GM12874 (cell line): ENCODE results near the gene ACOT13.

Experiments
- TF ChIP-seq, protein P1 (sequence below): IDR thresholded peaks from 2 replicates; pipeline ENCODE4 v1.5.1; 2011; ENCODE audit warnings: low read depth, mild to moderate bottlenecking, control low read depth, low read length, moderate library complexity; ENCODE audit not compliant: insufficient read depth

The ACOT13 gene

DNA sequence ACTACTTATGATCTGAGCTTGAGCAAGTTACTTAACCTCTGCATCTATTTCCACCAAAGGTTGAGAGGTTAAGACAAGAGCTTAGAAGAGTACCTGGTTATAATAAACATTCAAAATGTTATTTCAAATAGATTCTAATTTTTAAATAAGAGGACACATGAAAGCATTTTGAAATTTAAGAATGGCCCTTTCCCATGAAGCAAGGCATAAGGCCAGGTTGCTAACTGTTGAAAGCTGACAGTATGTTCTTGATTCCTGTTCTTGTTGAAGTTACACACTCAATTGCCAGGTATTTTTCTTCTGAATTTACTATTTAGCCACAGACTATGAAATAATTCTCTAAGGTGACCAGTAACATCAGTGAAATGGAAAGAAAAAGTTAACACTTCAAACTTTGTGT lies 37.6 kb downstream of the ACOT13 start:
- TF ChIP-seq, protein P1, sequence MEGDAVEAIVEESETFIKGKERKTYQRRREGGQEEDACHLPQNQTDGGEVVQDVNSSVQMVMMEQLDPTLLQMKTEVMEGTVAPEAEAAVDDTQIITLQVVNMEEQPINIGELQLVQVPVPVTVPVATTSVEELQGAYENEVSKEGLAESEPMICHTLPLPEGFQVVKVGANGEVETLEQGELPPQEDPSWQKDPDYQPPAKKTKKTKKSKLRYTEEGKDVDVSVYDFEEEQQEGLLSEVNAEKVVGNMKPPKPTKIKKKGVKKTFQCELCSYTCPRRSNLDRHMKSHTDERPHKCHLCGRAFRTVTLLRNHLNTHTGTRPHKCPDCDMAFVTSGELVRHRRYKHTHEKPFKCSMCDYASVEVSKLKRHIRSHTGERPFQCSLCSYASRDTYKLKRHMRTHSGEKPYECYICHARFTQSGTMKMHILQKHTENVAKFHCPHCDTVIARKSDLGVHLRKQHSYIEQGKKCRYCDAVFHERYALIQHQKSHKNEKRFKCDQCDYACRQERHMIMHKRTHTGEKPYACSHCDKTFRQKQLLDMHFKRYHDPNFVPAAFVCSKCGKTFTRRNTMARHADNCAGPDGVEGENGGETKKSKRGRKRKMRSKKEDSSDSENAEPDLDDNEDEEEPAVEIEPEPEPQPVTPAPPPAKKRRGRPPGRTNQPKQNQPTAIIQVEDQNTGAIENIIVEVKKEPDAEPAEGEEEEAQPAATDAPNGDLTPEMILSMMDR, result no peak

DNA sequence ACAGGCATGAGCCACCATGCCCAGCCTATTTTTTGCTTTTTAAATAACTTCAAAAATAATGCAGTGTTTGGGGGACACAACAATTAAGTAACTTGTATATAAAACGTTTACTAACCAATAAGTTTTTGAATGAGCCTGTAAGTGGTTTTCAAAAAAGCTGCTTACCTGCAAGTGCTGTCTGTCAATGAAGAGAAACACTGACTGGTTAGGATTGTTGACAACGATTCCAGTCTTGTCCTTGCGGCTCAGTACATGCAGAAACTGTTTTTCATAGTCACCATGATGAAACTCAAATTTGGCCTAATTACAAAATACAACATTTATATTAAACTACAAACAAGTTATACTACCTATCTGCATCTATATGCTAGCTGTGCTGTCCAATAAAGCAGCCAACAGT lies 41.7 kb downstream of the ACOT13 start:
- TF ChIP-seq, protein P1, result no peak

DNA sequence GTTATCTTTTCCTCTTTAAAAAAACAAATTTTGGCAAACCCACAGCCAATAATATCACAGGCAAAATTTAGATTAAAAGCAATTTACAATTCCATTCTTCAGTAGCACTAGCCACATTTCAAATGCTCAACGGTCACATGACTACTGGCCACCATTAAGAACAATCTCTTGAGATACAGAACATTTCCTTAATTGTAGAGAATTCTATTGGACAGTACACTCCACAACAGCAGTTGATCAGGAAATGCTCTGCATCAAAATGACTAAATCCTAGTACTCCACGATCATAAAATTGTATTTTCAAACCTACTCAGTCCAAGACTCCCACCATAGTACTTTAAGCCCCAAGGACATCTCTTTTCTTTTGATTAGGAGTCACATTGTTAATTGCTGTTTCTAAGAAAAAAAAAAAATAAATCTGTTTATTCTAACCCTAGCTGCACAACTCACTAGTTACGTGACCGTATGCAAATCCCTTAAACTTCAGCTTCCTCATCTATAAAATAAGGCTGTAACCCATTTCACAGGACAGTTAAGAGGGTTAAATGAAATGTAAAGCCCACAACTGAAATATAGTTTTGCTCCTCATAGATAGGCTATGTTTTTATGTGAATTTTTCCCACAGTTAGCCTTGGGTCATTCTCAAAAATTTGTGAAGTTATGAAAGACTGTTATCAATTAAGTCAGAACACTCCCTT lies 42.3 kb downstream of the ACOT13 start:
- TF ChIP-seq, protein P1, result no peak

DNA sequence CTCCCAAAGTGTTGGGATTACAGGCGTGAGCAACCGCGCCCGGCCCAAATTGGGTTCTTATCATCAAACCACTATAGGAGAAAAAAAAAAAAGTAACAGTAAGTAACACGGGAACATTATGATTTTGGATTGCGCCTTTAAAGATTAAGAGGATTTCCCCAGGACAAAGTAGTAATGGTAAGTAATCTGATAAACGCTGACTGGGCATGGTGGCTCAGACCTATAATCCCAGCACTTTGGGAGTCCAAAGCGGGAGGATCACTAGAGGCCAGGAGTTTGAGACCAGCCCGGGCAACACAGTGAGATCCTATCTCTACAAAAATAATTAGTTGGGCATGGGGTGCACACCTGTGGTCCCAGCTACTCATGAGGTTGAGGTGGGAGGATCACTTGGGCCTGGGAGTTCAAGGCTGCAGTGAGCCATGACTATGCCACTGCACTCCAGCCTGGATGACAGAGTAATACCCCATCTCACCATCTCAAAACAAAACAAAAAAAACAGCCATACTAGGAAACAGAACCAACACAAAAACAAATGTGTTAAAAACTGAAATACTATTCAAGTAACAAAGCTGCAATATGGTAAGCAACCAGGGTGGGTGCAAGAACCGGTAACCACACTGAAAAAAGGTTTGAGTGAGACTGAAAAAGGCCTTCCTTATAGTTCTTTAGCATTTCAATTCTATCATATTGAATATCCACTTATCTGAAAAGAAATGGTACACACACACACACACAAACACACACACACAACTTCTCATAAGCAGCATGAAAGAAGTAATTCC lies 43.8 kb downstream of the ACOT13 start:
- TF ChIP-seq, protein P1, result no peak

DNA sequence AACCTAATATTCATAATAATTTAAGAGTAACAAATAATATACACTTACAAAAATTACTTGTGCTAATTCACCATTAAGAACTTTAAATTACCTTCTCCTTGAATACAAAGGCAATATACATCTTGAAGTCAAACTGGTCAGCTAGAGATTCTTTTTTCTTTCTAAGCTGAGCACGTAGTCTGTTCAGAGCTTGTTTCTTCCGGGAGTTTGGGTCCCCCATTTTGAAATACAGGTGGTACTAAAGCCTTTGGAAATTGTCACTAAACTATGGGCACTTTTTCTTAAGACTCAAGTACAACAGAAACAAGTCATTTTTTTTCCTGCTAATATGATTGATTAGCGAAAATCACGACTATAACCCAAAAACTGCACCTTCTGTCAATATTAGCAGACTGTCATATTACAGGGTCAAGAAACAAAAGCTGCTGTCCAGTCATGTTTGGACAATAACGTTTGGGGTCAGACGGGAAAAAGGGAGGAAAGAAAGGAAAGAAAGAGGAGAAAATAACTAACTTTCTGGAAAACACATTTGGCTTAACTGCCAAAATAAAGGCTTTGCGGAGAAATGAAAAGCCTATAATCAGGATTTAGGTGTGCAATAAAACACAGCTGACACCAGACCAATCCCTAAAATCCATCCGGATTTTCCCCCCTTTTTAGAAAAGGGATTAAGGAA lies 51.7 kb downstream of the ACOT13 start:
- TF ChIP-seq, protein P1, result no peak

DNA sequence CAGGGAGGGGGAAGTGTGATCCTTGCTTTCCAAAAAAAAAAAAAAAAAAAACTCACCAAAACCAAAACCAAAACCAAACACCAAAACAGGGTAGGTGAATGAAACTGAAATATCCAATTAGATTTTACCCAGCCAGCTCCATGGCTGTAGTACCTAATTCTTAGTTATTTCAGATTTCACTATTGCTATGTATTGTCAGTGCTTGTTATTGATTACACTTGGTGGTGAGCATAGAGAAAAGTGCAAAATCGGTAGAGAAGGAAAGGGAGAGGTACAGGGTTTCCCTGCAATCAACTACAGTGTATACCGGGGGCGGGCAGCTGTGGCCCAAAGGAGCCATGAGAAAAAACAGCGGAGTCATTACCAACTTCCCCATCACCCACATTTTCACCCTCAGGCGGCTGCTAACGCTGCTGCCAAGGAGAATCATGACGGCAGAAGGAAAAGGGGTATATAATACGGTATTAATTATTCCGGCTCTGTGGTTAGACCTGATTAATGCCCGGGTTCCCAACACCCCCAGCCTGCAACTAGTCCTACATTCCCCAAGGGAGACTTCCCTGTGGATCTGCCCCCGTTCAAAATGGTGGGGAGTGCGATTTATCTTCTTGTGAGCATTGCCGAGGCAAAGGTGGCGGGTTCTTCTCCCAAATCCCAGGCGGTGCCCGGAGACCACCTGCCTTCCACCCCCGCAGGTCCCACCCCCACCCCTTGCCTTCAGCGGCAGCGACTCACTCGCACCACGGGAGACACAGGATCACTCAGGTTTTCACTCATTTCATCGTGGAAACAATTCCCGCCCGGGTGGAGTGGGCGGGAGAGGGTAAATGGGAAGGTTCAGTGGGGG lies 52.5 kb downstream of the ACOT13 start, which contains the start of gene C6orf62:
Gene C6orf62, minus strand, starts transcription at position 30 of the 847 bp plus-strand sequence. CDS start 486 bp downstream, outside the sequence.
- TF ChIP-seq, protein P1, result no peak
